ENCODE data around the gene VWA3B.

VWA3B gene

GRCh38 chr2:98160554-98160953 is 73.6 kb downstream of the VWA3B start:
- no peak overlapping the region for H2AFZ ChIP-seq (ENCODE audit: low read length)
- no peaks in the 10 kb centered on the region for H3K27me3 ChIP-seq (ENCODE audit: insufficient read depth, low read length, poor library complexity, severe bottlenecking)
- no peaks in the 10 kb centered on the region for H3K9me3 ChIP-seq (ENCODE audit: insufficient read depth, low read depth, low read length)
- H3K9ac ChIP-seq (ENCODE audit: low read depth, low read length, poor library complexity, severe bottlenecking): no peak overlapping the region
- no peaks in the 10 kb centered on the region for H3K9me2 ChIP-seq (replicated peaks; ENCODE audit: low read depth, low read length)
- no peak overlapping the region for H3K4me2 ChIP-seq (ENCODE audit: low read depth, low read length, poor library complexity, severe bottlenecking)
- no peaks in the 10 kb centered on the region for H3K4me1 ChIP-seq (ENCODE audit: insufficient read depth, low read length, poor library complexity, severe bottlenecking)
- H4K20me1 ChIP-seq (ENCODE audit: insufficient read depth, low read length, poor library complexity, severe bottlenecking): no peaks in the 10 kb centered on the region
- no peak for TF ChIP-seq EZH2phosphoT487 (IDR thresholded peaks at IDR 0.05; ENCODE audit: borderline replicate concordance)
- TF ChIP-seq, protein P1, sequence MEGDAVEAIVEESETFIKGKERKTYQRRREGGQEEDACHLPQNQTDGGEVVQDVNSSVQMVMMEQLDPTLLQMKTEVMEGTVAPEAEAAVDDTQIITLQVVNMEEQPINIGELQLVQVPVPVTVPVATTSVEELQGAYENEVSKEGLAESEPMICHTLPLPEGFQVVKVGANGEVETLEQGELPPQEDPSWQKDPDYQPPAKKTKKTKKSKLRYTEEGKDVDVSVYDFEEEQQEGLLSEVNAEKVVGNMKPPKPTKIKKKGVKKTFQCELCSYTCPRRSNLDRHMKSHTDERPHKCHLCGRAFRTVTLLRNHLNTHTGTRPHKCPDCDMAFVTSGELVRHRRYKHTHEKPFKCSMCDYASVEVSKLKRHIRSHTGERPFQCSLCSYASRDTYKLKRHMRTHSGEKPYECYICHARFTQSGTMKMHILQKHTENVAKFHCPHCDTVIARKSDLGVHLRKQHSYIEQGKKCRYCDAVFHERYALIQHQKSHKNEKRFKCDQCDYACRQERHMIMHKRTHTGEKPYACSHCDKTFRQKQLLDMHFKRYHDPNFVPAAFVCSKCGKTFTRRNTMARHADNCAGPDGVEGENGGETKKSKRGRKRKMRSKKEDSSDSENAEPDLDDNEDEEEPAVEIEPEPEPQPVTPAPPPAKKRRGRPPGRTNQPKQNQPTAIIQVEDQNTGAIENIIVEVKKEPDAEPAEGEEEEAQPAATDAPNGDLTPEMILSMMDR (conservative IDR thresholded peaks at IDR 0.05; ENCODE audit: low read length): no peak
- no peak overlapping the region for H3K4me3 ChIP-seq (ENCODE audit: low read length, poor library complexity, severe bottlenecking)
- H3F3A ChIP-seq (ENCODE audit: low read depth): no peaks in the 10 kb centered on the region
- H3K79me2 ChIP-seq (ENCODE audit: insufficient read depth, low read length): no peaks in the 10 kb centered on the region
- H3K36me3 ChIP-seq (ENCODE audit: insufficient read depth, low read length): no peaks in the 10 kb centered on the region

DNA sequence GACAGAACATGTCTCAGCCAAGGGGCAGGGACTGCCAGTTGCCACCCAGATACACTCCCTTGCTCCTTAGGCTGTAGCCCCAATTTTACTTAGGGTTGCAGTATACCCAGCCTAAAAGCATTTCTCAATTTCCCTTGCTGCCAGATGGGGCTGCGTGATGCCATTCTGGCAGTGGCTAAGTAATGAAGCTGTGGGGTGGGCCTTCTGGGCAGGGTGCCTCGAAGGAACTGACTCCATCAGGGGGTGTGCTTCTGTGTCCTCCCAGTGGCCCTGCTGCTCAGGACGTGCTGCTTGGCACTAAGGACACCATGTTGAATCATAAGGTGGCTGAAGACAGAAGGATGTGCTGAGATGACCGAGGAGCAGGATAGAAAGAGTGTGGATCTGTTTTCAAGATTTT is 74.2 kb downstream of the VWA3B start:
- H4K20me1 ChIP-seq (ENCODE audit: insufficient read depth, low read length, poor library complexity, severe bottlenecking): no peaks in the 10 kb centered on the region
- no peak overlapping the region for H3K4me2 ChIP-seq (ENCODE audit: low read depth, low read length, poor library complexity, severe bottlenecking)
- H3K9me3 ChIP-seq (ENCODE audit: insufficient read depth, low read depth, low read length): no peaks in the 10 kb centered on the region
- no peak for TF ChIP-seq EZH2phosphoT487 (IDR thresholded peaks at IDR 0.05; ENCODE audit: borderline replicate concordance)
- TF ChIP-seq, protein P1 (conservative IDR thresholded peaks at IDR 0.05; ENCODE audit: low read length): no peak
- no peaks in the 10 kb centered on the region for H3K4me1 ChIP-seq (ENCODE audit: insufficient read depth, low read length, poor library complexity, severe bottlenecking)
- no peaks in the 10 kb centered on the region for H3K36me3 ChIP-seq (ENCODE audit: insufficient read depth, low read length)
- H3K9me2 ChIP-seq (replicated peaks; ENCODE audit: low read depth, low read length): no peaks in the 10 kb centered on the region
- H3K79me2 ChIP-seq (ENCODE audit: insufficient read depth, low read length): no peaks in the 10 kb centered on the region
- no peak overlapping the region for H3K4me3 ChIP-seq (ENCODE audit: low read length, poor library complexity, severe bottlenecking)
- H3K9ac ChIP-seq (ENCODE audit: low read depth, low read length, poor library complexity, severe bottlenecking): no peak overlapping the region
- H2AFZ ChIP-seq (ENCODE audit: low read length): no peak overlapping the region
- no peaks in the 10 kb centered on the region for H3F3A ChIP-seq (ENCODE audit: low read depth)
- no peaks in the 10 kb centered on the region for H3K27me3 ChIP-seq (ENCODE audit: insufficient read depth, low read length, poor library complexity, severe bottlenecking)

- Histone ChIP-seq H3K27me3 (ENCODE audit: insufficient read depth, low read length, poor library complexity, severe bottlenecking) (no peaks in the 10 kb centered on the region), H3F3A (ENCODE audit: low read depth) (no peaks in the 10 kb centered on the region), H3K4me2 (ENCODE audit: low read depth, low read length, poor library complexity, severe bottlenecking) (no peak overlapping the region), H2AFZ (ENCODE audit: low read length) (no peak overlapping the region), H3K4me3 (ENCODE audit: low read length, poor library complexity, severe bottlenecking) (no peak overlapping the region), H3K9ac (ENCODE audit: low read depth, low read length, poor library complexity, severe bottlenecking) (no peak overlapping the region), H4K20me1 (ENCODE audit: insufficient read depth, low read length, poor library complexity, severe bottlenecking) (no peaks in the 10 kb centered on the region), H3K79me2 (ENCODE audit: insufficient read depth, low read length) (no peaks in the 10 kb centered on the region), H3K9me2 (replicated peaks; ENCODE audit: low read depth, low read length) (no peaks in the 10 kb centered on the region), H3K4me1 (ENCODE audit: insufficient read depth, low read length, poor library complexity, severe bottlenecking) (no peaks in the 10 kb centered on the region), H3K36me3 (ENCODE audit: insufficient read depth, low read length) (no peaks in the 10 kb centered on the region), H3K9me3 (ENCODE audit: insufficient read depth, low read depth, low read length) (no peaks in the 10 kb centered on the region)
- TF ChIP-seq, protein P1 (conservative IDR thresholded peaks at IDR 0.05; ENCODE audit: low read length): no peak
- TF ChIP-seq EZH2phosphoT487 (IDR thresholded peaks at IDR 0.05; ENCODE audit: borderline replicate concordance): no peak
Observed at GRCh38 chr2:98164256-98164655, 77.3 kb downstream of the VWA3B start.
